ENCODE data around the gene CYB561. TPM values are rescaled to one million over a fixed set of nuclear protein-coding genes. Genes with fewer than 3 reads are reported as not detected.
"Not testable (repeated sequence)": the region's sequence is repeated elsewhere in the genome, so short reads cannot be mapped to it uniquely, and the experiment has no call there.

Gene CYB561
- total RNA-seq, 1 experiment from 2014 or later: 36.1 TPM

- no peak for DNase-seq (ENCODE audit: low read depth)
Measured at GRCh38 chr17:63479495-63480184, 33.5 kb upstream of the CYB561 start.

- DNase-seq (ENCODE audit: low read depth): peak; percentile 92
Measured at GRCh38 chr17:63478814-63479494, 32.8 kb upstream of the CYB561 start.

GRCh38 chr17:63477480-63478440 lies 31.7 kb upstream of the CYB561 start:
- DNase-seq (ENCODE audit: low read depth): no peak

GRCh38 chr17:63476854-63477479 lies 30.9 kb upstream of the CYB561 start, which contains the start of gene ACE:
ACE (plus strand) TSS chr17:63477061; CDS start chr17:63477095, 34 bp downstream.
- peak; percentile 24 for DNase-seq (ENCODE audit: low read depth)

GRCh38 chr17:63476459-63476853 lies 30.4 kb upstream of the CYB561 start:
- DNase-seq (ENCODE audit: low read depth): no peak

GRCh38 chr17:63475491-63476412 lies 29.6 kb upstream of the CYB561 start:
- no peak for DNase-seq (ENCODE audit: low read depth)

- no peak for DNase-seq (ENCODE audit: low read depth)
Measured at GRCh38 chr17:63474586-63475460, 28.7 kb upstream of the CYB561 start.

GRCh38 chr17:63474174-63474573 lies 28.1 kb upstream of the CYB561 start:
- DNase-seq (ENCODE audit: low read depth): peak; percentile 76

GRCh38 chr17:63468099-63468498 lies 22.0 kb upstream of the CYB561 start:
- DNase-seq (ENCODE audit: low read depth): not testable (repeated sequence)

GRCh38 chr17:63464691-63465236 lies 18.7 kb upstream of the CYB561 start:
- no peak for DNase-seq (ENCODE audit: low read depth)

GRCh38 chr17:63463771-63464170 lies 17.7 kb upstream of the CYB561 start:
- DNase-seq (ENCODE audit: low read depth): no peak

GRCh38 chr17:63460018-63460417 lies 13.9 kb upstream of the CYB561 start:
- no peak for DNase-seq (ENCODE audit: low read depth)

GRCh38 chr17:63458478-63458877 lies 12.4 kb upstream of the CYB561 start:
- DNase-seq (ENCODE audit: low read depth): no peak

- peak; percentile 23 for DNase-seq (ENCODE audit: low read depth)
Measured at GRCh38 chr17:63455417-63455816, 9.3 kb upstream of the CYB561 start.

- DNase-seq (ENCODE audit: low read depth): no peak
Measured at GRCh38 chr17:63454915-63455314, 8.8 kb upstream of the CYB561 start.

GRCh38 chr17:63454357-63454756 lies 8.3 kb upstream of the CYB561 start:
- DNase-seq (ENCODE audit: low read depth): not testable (repeated sequence)

- DNase-seq (ENCODE audit: low read depth): no peak
Measured at GRCh38 chr17:63452962-63453551, 7.0 kb upstream of the CYB561 start.

- no peak for DNase-seq (ENCODE audit: low read depth)
Measured at GRCh38 chr17:63452046-63452961, 6.2 kb upstream of the CYB561 start.

Data from M059J (cell line).